ENCODE measurements around the gene ERMARD.

The ERMARD gene

GRCh38 chr6:169783971-169784820 lies 32.8 kb downstream of the ERMARD start:
- no peak for DNase-seq

- no peak for DNase-seq
Observed at GRCh38 chr6:169784821-169785340, 33.5 kb downstream of the ERMARD start.

GRCh38 chr6:169785566-169785965 lies 34.1 kb downstream of the ERMARD start:
- no peak for DNase-seq

GRCh38 chr6:169786349-169786748 lies 34.9 kb downstream of the ERMARD start:
- no peak for DNase-seq

- no peak for DNase-seq
Observed at GRCh38 chr6:169787797-169788196, 36.4 kb downstream of the ERMARD start.

GRCh38 chr6:169788809-169789145 lies 37.4 kb downstream of the ERMARD start:
- DNase-seq = no peak

GRCh38 chr6:169789146-169789943 lies 37.9 kb downstream of the ERMARD start:
- DNase-seq = peak; percentile 39

- peak; percentile 81 for DNase-seq
Observed at GRCh38 chr6:169789944-169790927, 38.8 kb downstream of the ERMARD start.

- DNase-seq = no peak
Observed at GRCh38 chr6:169791721-169792131, 40.3 kb downstream of the ERMARD start.

- DNase-seq = no peak
Observed at GRCh38 chr6:169792306-169793015, 41.0 kb downstream of the ERMARD start.

GRCh38 chr6:169793408-169793807 lies 42.0 kb downstream of the ERMARD start:
- DNase-seq = no peak

- no peak for DNase-seq
Observed at GRCh38 chr6:169794317-169795055, 43.1 kb downstream of the ERMARD start.

- DNase-seq = no peak
Observed at GRCh38 chr6:169795196-169795595, 43.8 kb downstream of the ERMARD start.

- no peak for DNase-seq
Observed at GRCh38 chr6:169798764-169799473, 47.5 kb downstream of the ERMARD start.

GRCh38 chr6:169799474-169799926 lies 48.1 kb downstream of the ERMARD start:
- no peak for DNase-seq

GRCh38 chr6:169800116-169800667 lies 48.8 kb downstream of the ERMARD start:
- no peak for DNase-seq

GRCh38 chr6:169800668-169801395 lies 49.4 kb downstream of the ERMARD start:
- DNase-seq = peak; percentile 17

GRCh38 chr6:169801396-169802160 lies 50.2 kb downstream of the ERMARD start:
- DNase-seq = no peak

- DNase-seq = no peak
Observed at GRCh38 chr6:169802790-169803189, 51.4 kb downstream of the ERMARD start.

All from NCI-H82 (cell line).